WTC11 (cell line): ENCODE data around the gene TACSTD2. TPM values are rescaled to one million over a fixed set of nuclear protein-coding genes. Genes with fewer than 3 reads are reported as not detected.

Source experiments
- ATAC-seq: fragments of 200-7000 bp; cut with Tn5 transposase; 2 replicates; pipeline ENCODE4 v1.10.0; 2021; ENCODE audit warnings: mild to moderate bottlenecking, moderate library complexity
- CTCF ChIA-PET: fragments of 300-600 bp; sonication (Branson Sonifier 250); formaldehyde crosslinking; loops from one replicate; lab custom pipeline; 2021; ENCODE audit warnings: antibody characterized with exemption; lab: Charles Lee
- POLR2A ChIA-PET: fragments of 350-600 bp; sonication (Branson Sonifier 250); formaldehyde crosslinking; loops from one replicate; lab custom pipeline; 2021; ENCODE audit warnings: antibody characterized with exemption; lab: Charles Lee
- DNase-seq: peaks from one replicate; pipeline ENCODE4 v3.0.0; 2021; ENCODE audit warnings: low spot score
- H3K27ac Mint-ChIP-seq: 2 replicates; pipeline ENCODE4 v1.8.0; 2021; ENCODE audit warnings: mixed read lengths
- H3K27me3 Mint-ChIP-seq: 2 replicates; pipeline ENCODE4 v1.8.0; 2021; ENCODE audit warnings: low read depth, mild to moderate bottlenecking, moderate library complexity, mixed read lengths
- H3K36me3 Mint-ChIP-seq: 2 replicates; pipeline ENCODE4 v1.8.0; 2021; ENCODE audit warnings: mixed read lengths
- H3K4me1 Mint-ChIP-seq: 2 replicates; pipeline ENCODE4 v1.8.0; 2022; ENCODE audit warnings: mixed read lengths
- H3K4me3 Mint-ChIP-seq: 2 replicates; pipeline ENCODE4 v1.8.0; 2021; ENCODE audit warnings: mild to moderate bottlenecking, moderate library complexity, mixed read lengths
- H3K9me3 Mint-ChIP-seq: 2 replicates; pipeline ENCODE4 v1.8.0; 2021; ENCODE audit warnings: mixed read lengths
- AR ChIP-seq: fragments of 250-450 bp; sonication (Bioruptor Pico); IDR thresholded peaks from 2 replicates; pipeline ENCODE4 v1.9.0; 2021; ENCODE audit warnings: mild to moderate bottlenecking
- ATF3 ChIP-seq: sonication (generic); formaldehyde crosslinking; conservative IDR thresholded peaks from 2 replicates; pipeline ENCODE4 v1.8.1; 2022; ENCODE audit warnings: mild to moderate bottlenecking, missing genetic modification reagents
- CDX4 ChIP-seq: fragments of 250-450 bp; sonication (Bioruptor Pico); IDR thresholded peaks from 2 replicates; pipeline ENCODE4 v1.9.0; 2021; ENCODE audit warnings: moderate library complexity, mild to moderate bottlenecking, inconsistent platforms, borderline replicate concordance
- CREB1 ChIP-seq: sonication (generic); formaldehyde crosslinking; IDR thresholded peaks from 2 replicates; pipeline ENCODE4 v1.8.0; 2023; ENCODE audit warnings: mild to moderate bottlenecking, missing genetic modification reagents
- CREM ChIP-seq: sonication (generic); formaldehyde crosslinking; IDR thresholded peaks from 2 replicates; pipeline ENCODE4 v1.8.1; 2022; ENCODE audit warnings: mild to moderate bottlenecking, missing genetic modification reagents, moderate library complexity
- E2F4 ChIP-seq: sonication (generic); formaldehyde crosslinking; IDR thresholded peaks from 2 replicates; pipeline ENCODE4 v1.8.1; 2022; ENCODE audit warnings: low read depth, mild to moderate bottlenecking, moderate library complexity, missing genetic modification reagents, borderline replicate concordance
- ETV6 ChIP-seq: sonication (generic); formaldehyde crosslinking; IDR thresholded peaks from 2 replicates; pipeline ENCODE4 v1.8.1; 2022; ENCODE audit warnings: mild to moderate bottlenecking, missing genetic modification reagents
- FOXJ3 ChIP-seq: sonication (generic); formaldehyde crosslinking; IDR thresholded peaks from 2 replicates; pipeline ENCODE4 v1.9.0; 2021; ENCODE audit warnings: missing genetic modification reagents, mild to moderate bottlenecking, borderline replicate concordance
- FOXP1 ChIP-seq: sonication (generic); formaldehyde crosslinking; IDR thresholded peaks from 2 replicates; pipeline ENCODE4 v1.8.0; 2022; ENCODE audit warnings: missing genetic modification reagents, mild to moderate bottlenecking, moderate library complexity, borderline replicate concordance
- GTF2I ChIP-seq: fragments of 250-450 bp; sonication (Bioruptor Pico); conservative IDR thresholded peaks from 2 replicates; pipeline ENCODE4 v1.4.0; 2021; ENCODE audit warnings: mild to moderate bottlenecking
- HMGXB4 ChIP-seq: sonication (generic); formaldehyde crosslinking; IDR thresholded peaks from 2 replicates; pipeline ENCODE4 v1.8.1; 2023; ENCODE audit warnings: mild to moderate bottlenecking, moderate library complexity, missing genetic modification reagents
- NFATC4 ChIP-seq: fragments of 250-450 bp; sonication (Bioruptor Pico); IDR thresholded peaks from 2 replicates; pipeline ENCODE4 v1.9.0; 2021; ENCODE audit warnings: mild to moderate bottlenecking
- NR1H2 ChIP-seq: sonication (generic); formaldehyde crosslinking; IDR thresholded peaks from 2 replicates; pipeline ENCODE4 v1.9.0; 2021; ENCODE audit warnings: mild to moderate bottlenecking, moderate library complexity, missing genetic modification reagents
- RELA ChIP-seq: sonication (generic); formaldehyde crosslinking; IDR thresholded peaks from 2 replicates; pipeline ENCODE4 v1.8.1; 2022; ENCODE audit warnings: missing genetic modification reagents, mild to moderate bottlenecking, borderline replicate concordance
- SP1 ChIP-seq: sonication (generic); formaldehyde crosslinking; conservative IDR thresholded peaks from 2 replicates; pipeline ENCODE4 v1.8.1; 2022; ENCODE audit warnings: missing genetic modification reagents
- STAT6 ChIP-seq: sonication (generic); formaldehyde crosslinking; conservative IDR thresholded peaks from 2 replicates; pipeline ENCODE4 v1.8.1; 2023; ENCODE audit warnings: mild to moderate bottlenecking, low read depth, missing genetic modification reagents, moderate library complexity
- TEAD4 ChIP-seq: sonication (generic); formaldehyde crosslinking; IDR thresholded peaks from 2 replicates; pipeline ENCODE4 v1.8.0; 2022; ENCODE audit warnings: mild to moderate bottlenecking, missing genetic modification reagents
- USF2 ChIP-seq: sonication (generic); formaldehyde crosslinking; IDR thresholded peaks from 2 replicates; pipeline ENCODE4 v1.8.1; 2023; ENCODE audit warnings: mild to moderate bottlenecking, missing genetic modification reagents, moderate library complexity
- ZBTB21 ChIP-seq: sonication (generic); formaldehyde crosslinking; IDR thresholded peaks from 2 replicates; pipeline ENCODE4 v1.8.1; 2023; ENCODE audit warnings: mild to moderate bottlenecking, missing genetic modification reagents, borderline replicate concordance
- ZNF121 ChIP-seq: sonication (generic); formaldehyde crosslinking; IDR thresholded peaks from 2 replicates; pipeline ENCODE4 v1.8.0; 2023; ENCODE audit warnings: missing genetic modification reagents
- ZNF219 ChIP-seq: sonication (generic); formaldehyde crosslinking; IDR thresholded peaks from 2 replicates; pipeline ENCODE4 v1.8.0; 2023; ENCODE audit warnings: missing genetic modification reagents, mild to moderate bottlenecking, borderline replicate concordance
- ZNF263 ChIP-seq: sonication (generic); formaldehyde crosslinking; IDR thresholded peaks from 2 replicates; pipeline ENCODE4 v1.8.1; 2022; ENCODE audit warnings: low read depth, mild to moderate bottlenecking, moderate library complexity, missing genetic modification reagents
- ZNF423 ChIP-seq: fragments of 250-450 bp; sonication (Bioruptor Pico); IDR thresholded peaks from 2 replicates; pipeline ENCODE4 v2.1.2; 2022; ENCODE audit warnings: mild to moderate bottlenecking, moderate library complexity
- total RNA-seq: library from RNA; stranded (reverse); gene quantifications from 3 replicates; pipeline ENCODE4 v1.2.3, GENCODE V29; 2021

TACSTD2 gene
- total RNA-seq, 1 experiment from 2014 or later: 0.50 TPM

- H3K4me3 Mint-ChIP-seq: no peak overlapping the region
- ChIA-PET CTCF (interaction anchor here (1.2 kb wide), 2 partner anchors 32 to 34 kb away, joined by 3 to 4 read pairs; no protein-coding TSS in a partner anchor), POLR2A (no interaction called here)
- no peaks in the 10 kb centered on the region; the same call in 1 of the 2 replicates for H3K27me3 Mint-ChIP-seq
- ATAC-seq (no peak), DNase-seq (no peak)
- H3K27ac Mint-ChIP-seq: no peak overlapping the region
- peaks cover 7% of the 10 kb centered on the region for H3K9me3 Mint-ChIP-seq
- peaks cover 4% of the 10 kb centered on the region; the same call in 1 of the 2 replicates for H3K36me3 Mint-ChIP-seq
- peaks cover 18% of the 10 kb centered on the region for H3K4me1 Mint-ChIP-seq
- TF ChIP-seq CREB1 (CRISPR knock-in tag): no peak
- no peak for TF ChIP-seq USF2 (CRISPR knock-in tag)
- no peak for TF ChIP-seq NFATC4 (CRISPR knock-in tag)
- TF ChIP-seq ZBTB21: no peak
- no peak for TF ChIP-seq STAT6 (CRISPR knock-in tag)
- no peak for TF ChIP-seq ZNF121
- no peak for TF ChIP-seq ETV6 (CRISPR knock-in tag)
- TF ChIP-seq GTF2I (CRISPR knock-in tag): no peak
- no peak for TF ChIP-seq ZNF423 (CRISPR knock-in tag)
- no peak for TF ChIP-seq ZNF219 (CRISPR knock-in tag)
These were observed 41.3 kb upstream of the TACSTD2 start for GRCh38 chr1:58618303-58618702.

- DNase-seq: no peak
- POLR2A ChIA-PET: no interaction called here
- Mint-ChIP-seq H3K27ac (no peak overlapping the region), H3K4me3 (no peak overlapping the region), H3K36me3 (no peaks in the 10 kb centered on the region)
- TF ChIP-seq CREM (CRISPR knock-in tag) (no peak), TEAD4 (CRISPR knock-in tag) (no peak), RELA (CRISPR knock-in tag) (no peak), SP1 (CRISPR knock-in tag) (no peak)
- TF ChIP-seq, all 79 proteins: peak for 0
- no peaks in the 10 kb centered on the region; the same call in none of the 2 replicates for H3K27me3 Mint-ChIP-seq
- no peaks in the 10 kb centered on the region for H3K4me1 Mint-ChIP-seq
- CTCF ChIA-PET: no interaction called here
- H3K9me3 Mint-ChIP-seq: peaks cover 12% of the 10 kb centered on the region
- no peak for ATAC-seq
These were observed 34.9 kb upstream of the TACSTD2 start for GRCh38 chr1:58611861-58612385.

GRCh38 chr1:58608945-58609344 is 31.9 kb upstream of the TACSTD2 start:
- Mint-ChIP-seq H3K9me3 (peaks cover 33% of the 10 kb centered on the region), H3K4me1 (no peaks in the 10 kb centered on the region), H3K27me3 (peaks cover 5% of the 10 kb centered on the region), H3K27ac (no peak overlapping the region), H3K36me3 (no peaks in the 10 kb centered on the region; the same call in 1 of the 2 replicates), H3K4me3 (no peak overlapping the region)
- ChIA-PET POLR2A (no interaction called here), CTCF (no interaction called here)
- no peak for DNase-seq
- no peak for ATAC-seq
- TF ChIP-seq E2F4 (CRISPR knock-in tag) (no peak), FOXP1 (CRISPR knock-in tag) (no peak), ATF3 (CRISPR knock-in tag) (no peak), AR (CRISPR knock-in tag) (no peak), FOXJ3 (CRISPR knock-in tag) (no peak), NR1H2 (CRISPR knock-in tag) (no peak), HMGXB4 (CRISPR knock-in tag) (no peak), CDX4 (CRISPR knock-in tag) (no peak), ZNF263 (no peak)
